Gastrocnemius medialis (tissue), 4 donors: ENCODE results near the gene ETHE1. TPM values are rescaled to one million over a fixed set of nuclear protein-coding genes. Genes with fewer than 3 reads are reported as not detected.

ENCODE experiments used
- ATAC-seq, 2 donors: fragments of 150-250 bp; one replicate each; pipeline ENCODE4 v1.9.1; 2016
- DNase-seq, 2 donors: peaks; one replicate each; pipeline ENCODE4 v3.0.0-alpha.2; 2019
- H3K27ac ChIP-seq, 4 donors: fragments of 200-600 bp; sonication (generic); 1 replicate in 1 of 4; 2 replicates in 3 of 4; pipeline ENCODE4 v1.5.1; 2016 to 2018; ENCODE audit warnings: mild to moderate bottlenecking in 2 of 4, moderate library complexity in 1 of 4
- H3K27me3 ChIP-seq, 3 donors: fragments of 200-600 bp; sonication (generic) in 2 of 3; 1 replicate in 1 of 3; 2 replicates in 2 of 3; pipeline versions ENCODE4 v1.5.1 to v1.6.0; 2016 to 2019; ENCODE audit warnings: mild to moderate bottlenecking in 1 of 3, moderate library complexity in 1 of 3
- H3K36me3 ChIP-seq, 2 donors: fragments of 200-600 bp; sonication (generic) in 1 of 2; one replicate each; pipeline ENCODE4 v1.5.1; 2017 to 2018
- H3K4me1 ChIP-seq, 2 donors: fragments of 200-600 bp; sonication (generic) in 1 of 2; one replicate each; pipeline ENCODE4 v1.5.1; 2016 to 2017; ENCODE audit warnings: mild to moderate bottlenecking in 2 of 2
- H3K4me3 ChIP-seq, 4 donors: fragments of 200-600 bp; sonication (generic) in 3 of 4; 1 replicate in 1 of 4; 2 replicates in 3 of 4; pipeline ENCODE4 v1.5.1; 2016 to 2019; ENCODE audit warnings: mild to moderate bottlenecking in 2 of 4
- H3K9me3 ChIP-seq, 3 donors: fragments of 200-600 bp; sonication (generic) in 2 of 3; 1 replicate in 1 of 3; 2 replicates in 2 of 3; pipeline ENCODE4 v1.5.1; 2016 to 2019
- POLR2A ChIP-seq, 2 donors: fragments of 450-650 bp; IDR thresholded peaks; one replicate each; pipeline ENCODE4 v1.6.1; 2017; ENCODE audit warnings: antibody characterized with exemption in 2 of 2, mild to moderate bottlenecking in 2 of 2, moderate library complexity in 2 of 2
- in situ Hi-C, 4 donors: fragments of 200-750 bp; cut with MboI; loops; one replicate each; pipeline versions ENCODE4 v1.15.0 to v1.8.0; 2017; ENCODE audit warnings: low sequenced_read_pairs in 4 of 4
- intact Hi-C: fragments of 100-400 bp; cut with DNase I; formaldehyde crosslinking; loops from one replicate; pipeline ENCODE4 v1.15.1; 2023; ENCODE audit warnings: low total_unique reads
- total RNA-seq, 4 donors: library from RNA; depleted of rRNA; stranded (reverse); fragments of >200 nt; gene quantifications; one replicate each; pipeline versions ENCODE4 v1.1.0 to v1.2.3, GENCODE V29; 2016
- TF ChIP-seq, protein P1 (sequence below), 5 experiments: fragments of 450-650 bp in 3 of 5; fragments of 200-600 bp in 2 of 5; sonication (generic) in 2 of 5; IDR thresholded peaks in 4 of 5; conservative IDR thresholded peaks in 1 of 5; 1 replicate in 4 of 5; 2 replicates in 1 of 5; pipeline ENCODE4 v1.5.1; 2016 to 2019; ENCODE audit warnings: antibody characterized with exemption in 5 of 5, mild to moderate bottlenecking in 3 of 5, moderate library complexity in 3 of 5

Gene ETHE1, protein sequence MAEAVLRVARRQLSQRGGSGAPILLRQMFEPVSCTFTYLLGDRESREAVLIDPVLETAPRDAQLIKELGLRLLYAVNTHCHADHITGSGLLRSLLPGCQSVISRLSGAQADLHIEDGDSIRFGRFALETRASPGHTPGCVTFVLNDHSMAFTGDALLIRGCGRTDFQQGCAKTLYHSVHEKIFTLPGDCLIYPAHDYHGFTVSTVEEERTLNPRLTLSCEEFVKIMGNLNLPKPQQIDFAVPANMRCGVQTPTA
- total RNA-seq = 10 to 100 TPM; 18.6 to 34.8 (median 29.2) TPM

DNA sequence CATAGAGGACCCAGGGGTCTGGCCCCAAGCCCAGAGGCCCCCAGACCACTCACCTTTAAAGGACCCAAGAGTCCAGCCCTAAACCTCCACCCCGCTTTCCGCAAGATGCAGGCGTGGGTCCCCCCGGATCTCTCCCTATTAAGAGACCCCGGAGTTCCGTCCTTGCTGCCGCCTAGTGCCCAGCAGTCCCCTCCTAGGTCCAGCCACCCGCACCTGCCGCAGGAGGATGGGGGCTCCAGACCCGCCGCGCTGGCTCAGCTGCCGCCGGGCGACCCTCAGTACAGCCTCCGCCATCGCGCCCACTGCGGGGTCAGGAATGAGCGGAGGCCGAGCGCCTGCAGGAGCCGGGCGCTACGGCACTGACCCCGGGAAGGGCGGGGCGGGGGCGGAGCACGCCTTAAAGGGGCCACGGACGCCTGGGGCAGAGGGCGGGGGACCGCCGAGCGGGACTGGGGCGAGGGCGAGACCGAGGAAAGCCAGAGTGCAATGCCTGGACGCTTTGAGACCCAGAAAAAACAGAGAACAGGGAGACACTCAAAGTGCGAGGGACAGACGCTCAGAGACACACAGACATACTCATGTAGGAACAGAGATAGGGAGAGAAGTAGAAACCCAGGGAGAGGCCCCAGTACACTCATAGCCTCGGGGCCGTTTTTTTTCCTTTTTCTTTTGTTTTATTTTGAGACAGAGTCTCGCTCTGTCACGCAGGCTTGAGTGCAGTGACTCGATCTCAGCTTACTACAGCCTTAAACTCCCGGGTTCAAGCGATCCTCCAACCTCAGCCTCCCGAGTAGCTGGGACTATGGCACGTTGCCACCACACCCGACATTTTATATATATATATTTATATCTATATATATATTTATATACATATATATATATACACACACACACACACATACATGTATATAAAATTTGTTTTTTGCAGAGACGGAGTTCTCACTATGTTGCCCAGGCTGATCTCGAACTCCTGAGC, at the start of gene ETHE1:
ETHE1 (minus strand) TSS at position 318 of the 976 bp plus-strand sequence; CDS start at position 294, 24 bp downstream.
- peaks cover 24 to 31% of the 10 kb centered on the region in 2 donors for H3K4me1 ChIP-seq
- H3K4me3 ChIP-seq = peak within 1 kb of the TSS; percentile 67 to 95 (median 81)
- no peaks in the 10 kb centered on the region for H3K9me3 ChIP-seq
- peak; percentile 56 to 62 for TF ChIP-seq POLR2A (IDR thresholded peaks at IDR 0.05)
- TF ChIP-seq, protein P1, sequence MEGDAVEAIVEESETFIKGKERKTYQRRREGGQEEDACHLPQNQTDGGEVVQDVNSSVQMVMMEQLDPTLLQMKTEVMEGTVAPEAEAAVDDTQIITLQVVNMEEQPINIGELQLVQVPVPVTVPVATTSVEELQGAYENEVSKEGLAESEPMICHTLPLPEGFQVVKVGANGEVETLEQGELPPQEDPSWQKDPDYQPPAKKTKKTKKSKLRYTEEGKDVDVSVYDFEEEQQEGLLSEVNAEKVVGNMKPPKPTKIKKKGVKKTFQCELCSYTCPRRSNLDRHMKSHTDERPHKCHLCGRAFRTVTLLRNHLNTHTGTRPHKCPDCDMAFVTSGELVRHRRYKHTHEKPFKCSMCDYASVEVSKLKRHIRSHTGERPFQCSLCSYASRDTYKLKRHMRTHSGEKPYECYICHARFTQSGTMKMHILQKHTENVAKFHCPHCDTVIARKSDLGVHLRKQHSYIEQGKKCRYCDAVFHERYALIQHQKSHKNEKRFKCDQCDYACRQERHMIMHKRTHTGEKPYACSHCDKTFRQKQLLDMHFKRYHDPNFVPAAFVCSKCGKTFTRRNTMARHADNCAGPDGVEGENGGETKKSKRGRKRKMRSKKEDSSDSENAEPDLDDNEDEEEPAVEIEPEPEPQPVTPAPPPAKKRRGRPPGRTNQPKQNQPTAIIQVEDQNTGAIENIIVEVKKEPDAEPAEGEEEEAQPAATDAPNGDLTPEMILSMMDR (IDR thresholded peaks at IDR 0.05 in 4 of 5, conservative IDR thresholded peaks at IDR 0.05 in 1 of 5) = no peak
- peak; percentile 86 to 88 for ATAC-seq
- in situ Hi-C loops (loop anchor here in 1 of 4 donors (25.0 kb wide), 1 partner anchor 135 kb away; the partner anchor contains the start of gene PLAUR), intact Hi-C loops (loop anchor here (2.0 kb wide), 1 partner anchor 22 kb away; the partner anchor contains the start of gene PHLDB3)
- H3K27me3 ChIP-seq = no peaks in the 10 kb centered on the region
- DNase-seq = peak; percentile 61 to 75
- H3K36me3 ChIP-seq = no peaks in the 10 kb centered on the region
- H3K27ac ChIP-seq = peak within 1 kb of the TSS; percentile 80 to 87 (median 84)

DNA sequence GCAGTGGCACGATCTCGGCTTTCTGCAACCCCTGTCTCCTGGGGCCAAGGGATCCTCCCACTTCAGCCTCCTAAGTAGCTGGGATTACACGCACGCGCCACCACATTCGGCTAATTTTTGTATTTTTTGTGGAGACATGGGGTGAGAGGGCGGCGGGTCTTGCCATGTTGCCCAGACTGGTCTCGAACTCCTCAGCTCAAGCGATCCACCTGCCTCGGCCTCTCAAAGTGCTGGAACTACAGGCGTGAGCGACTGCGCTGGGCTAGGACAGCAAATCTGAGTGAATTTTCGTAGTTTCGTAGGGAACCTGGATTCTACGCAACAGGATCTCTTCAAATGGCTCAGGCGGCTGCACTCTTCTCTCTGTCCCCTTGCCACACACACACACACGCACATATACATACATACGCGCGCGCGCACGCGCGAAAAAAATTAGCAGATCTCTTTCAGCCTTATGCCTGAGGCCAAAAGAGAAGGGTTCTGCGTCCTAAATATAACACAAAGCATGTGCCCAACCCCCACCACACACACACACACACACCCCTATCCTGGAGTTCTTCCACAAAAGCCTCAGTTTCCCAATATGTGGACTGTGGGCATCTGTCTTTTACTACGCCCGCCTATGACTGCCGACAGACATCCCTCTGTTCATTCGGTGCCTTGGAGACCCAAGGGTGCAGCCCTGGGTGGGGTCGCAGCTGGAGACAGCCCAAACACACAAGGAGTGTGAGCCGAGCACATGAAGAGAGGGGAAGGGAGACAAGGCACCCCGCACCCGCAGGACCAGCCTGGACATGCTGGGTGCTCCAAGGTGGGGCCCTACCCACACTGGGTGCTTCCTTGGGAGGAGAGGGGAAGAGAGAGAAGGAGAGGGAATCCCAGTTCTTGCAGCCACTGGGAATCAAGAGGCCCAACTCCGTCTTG, 49.2 kb upstream of the ETHE1 start:
- Histone ChIP-seq H3K27ac (peak overlapping the region; percentile 50 to 86 (median 70)), H3K4me3 (peak overlapping the region; percentile 75 to 98 (median 88)), H3K36me3 (peaks cover 0 to 8% of the 10 kb centered on the region in 2 donors), H3K27me3 (no peaks in the 10 kb centered on the region), H3K4me1 (peaks cover 10 to 13% of the 10 kb centered on the region in 2 donors), H3K9me3 (no peaks in the 10 kb centered on the region)
- intact Hi-C loops (loop anchor here (1.0 to 5.0 kb wide), 2 partner anchors 20 to 44 kb away; partner anchors contain the start of genes IRGQ, ZNF575 and ZNF576), in situ Hi-C loops (no loop called here)
- TF ChIP-seq, protein P1 (IDR thresholded peaks at IDR 0.05 in 4 of 5, conservative IDR thresholded peaks at IDR 0.05 in 1 of 5) = no peak
- TF ChIP-seq POLR2A (IDR thresholded peaks at IDR 0.05) = no peak
- DNase-seq (no peak), ATAC-seq (no peak)

DNA sequence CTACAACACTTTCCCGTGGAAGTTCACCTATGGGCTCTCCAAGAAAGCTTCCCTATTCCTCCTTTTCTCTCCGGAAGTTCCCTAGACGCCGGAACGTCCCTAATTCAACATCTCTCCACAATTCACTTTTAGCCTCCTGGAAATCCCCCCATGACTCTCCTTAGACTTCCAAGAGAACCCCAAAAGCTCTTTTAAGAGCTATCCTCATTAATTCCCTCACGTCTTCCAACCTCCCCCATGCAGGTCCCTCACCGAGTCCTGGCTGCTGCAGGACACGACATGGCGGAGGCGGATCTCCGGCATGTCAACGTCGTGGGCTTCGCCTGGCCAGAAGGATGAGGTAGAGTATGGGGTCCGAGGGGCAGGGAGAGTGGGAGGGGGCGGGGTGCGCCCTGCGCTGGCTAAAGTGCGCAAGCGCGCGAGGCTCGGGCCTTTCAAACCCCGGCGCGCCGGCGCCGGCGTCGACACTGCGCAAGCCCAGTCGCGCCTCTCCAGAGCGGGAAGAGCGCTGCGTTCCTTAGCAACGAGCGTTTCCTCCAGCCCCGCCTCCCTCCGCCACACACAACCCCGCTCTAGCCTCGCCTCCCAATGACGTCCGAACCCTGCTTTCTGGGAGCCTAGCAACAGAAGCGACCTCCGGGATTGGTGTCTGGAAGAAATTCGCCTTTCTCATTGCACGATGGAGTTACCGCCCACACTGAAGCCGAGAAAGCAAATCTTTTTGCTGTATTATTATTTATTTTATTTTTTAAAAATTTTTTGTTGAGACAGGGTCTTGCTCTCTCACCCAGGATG, 48.4 kb upstream of the ETHE1 start, which contains the start of the genes PINLYP and XRCC1:
PINLYP (plus strand) TSS at position 646 of the 795 bp plus-strand sequence. CDS start 1,391 bp downstream, outside the sequence.
XRCC1 (minus strand) TSS at position 372 of the 795 bp plus-strand sequence; CDS start at position 303, 69 bp downstream.
- H3K27me3 ChIP-seq = no peaks in the 10 kb centered on the region
- intact Hi-C loops = loop anchor here (1.0 to 5.0 kb wide), 2 partner anchors 21 to 43 kb away; partner anchors contain the start of genes IRGQ, ZNF575 and ZNF576
- DNase-seq (peak; percentile 96 to 97), ATAC-seq (peak; percentile 100)
- in situ Hi-C loops = no loop called here
- peaks cover 10 to 13% of the 10 kb centered on the region in 2 donors for H3K4me1 ChIP-seq
- peaks cover 0 to 8% of the 10 kb centered on the region in 2 donors for H3K36me3 ChIP-seq
- H3K27ac ChIP-seq = peak within 1 kb of the TSS; percentile 77 to 87 (median 82)
- H3K9me3 ChIP-seq = no peaks in the 10 kb centered on the region
- H3K4me3 ChIP-seq = peak within 1 kb of the TSS; percentile 75 to 98 (median 88)
- TF ChIP-seq, protein P1 (IDR thresholded peaks at IDR 0.05 in 4 of 5, conservative IDR thresholded peaks at IDR 0.05 in 1 of 5) = no peak
- peak; percentile 43 to 44 for TF ChIP-seq POLR2A (IDR thresholded peaks at IDR 0.05)
